Fibroblast of lung (primary cell): ENCODE measurements around the gene SBF2.

Source experiments
- EZH2 ChIP-seq: IDR thresholded peaks from 2 replicates; pipeline ENCODE4 v1.5.1; 2012; ENCODE audit warnings: low read length, control low read depth, mild to moderate bottlenecking; ENCODE audit errors: missing control alignments
- TF ChIP-seq, protein P1 (sequence below), 2 donors: IDR thresholded peaks in 1 of 2; conservative IDR thresholded peaks in 1 of 2; 1 replicate in 1 of 2; 2 replicates in 1 of 2; pipeline ENCODE4 v1.5.1; 2011 to 2012; ENCODE audit warnings: low read length in 2 of 2, control low read depth in 1 of 2, inconsistent platforms in 1 of 2, low read depth in 1 of 2, mild to moderate bottlenecking in 1 of 2

- TF ChIP-seq, protein P1, sequence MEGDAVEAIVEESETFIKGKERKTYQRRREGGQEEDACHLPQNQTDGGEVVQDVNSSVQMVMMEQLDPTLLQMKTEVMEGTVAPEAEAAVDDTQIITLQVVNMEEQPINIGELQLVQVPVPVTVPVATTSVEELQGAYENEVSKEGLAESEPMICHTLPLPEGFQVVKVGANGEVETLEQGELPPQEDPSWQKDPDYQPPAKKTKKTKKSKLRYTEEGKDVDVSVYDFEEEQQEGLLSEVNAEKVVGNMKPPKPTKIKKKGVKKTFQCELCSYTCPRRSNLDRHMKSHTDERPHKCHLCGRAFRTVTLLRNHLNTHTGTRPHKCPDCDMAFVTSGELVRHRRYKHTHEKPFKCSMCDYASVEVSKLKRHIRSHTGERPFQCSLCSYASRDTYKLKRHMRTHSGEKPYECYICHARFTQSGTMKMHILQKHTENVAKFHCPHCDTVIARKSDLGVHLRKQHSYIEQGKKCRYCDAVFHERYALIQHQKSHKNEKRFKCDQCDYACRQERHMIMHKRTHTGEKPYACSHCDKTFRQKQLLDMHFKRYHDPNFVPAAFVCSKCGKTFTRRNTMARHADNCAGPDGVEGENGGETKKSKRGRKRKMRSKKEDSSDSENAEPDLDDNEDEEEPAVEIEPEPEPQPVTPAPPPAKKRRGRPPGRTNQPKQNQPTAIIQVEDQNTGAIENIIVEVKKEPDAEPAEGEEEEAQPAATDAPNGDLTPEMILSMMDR (conservative IDR thresholded peaks at IDR 0.05 in 1 of 2, IDR thresholded peaks at IDR 0.05 in 1 of 2; ENCODE audit: low read depth in 1 of 2, low read length in 2 of 2), result no peak
- TF ChIP-seq EZH2, result no peak
Observed at GRCh38 chr11:10268746-10269488, 25.1 kb downstream of the SBF2 start.
